Measurements from ENCODE around the gene ODAD3. TPM values are rescaled to one million over a fixed set of nuclear protein-coding genes. Genes with fewer than 3 reads are reported as not detected.

The ODAD3 gene
- total RNA-seq, 2 donors from 2014 or later = not detected

GRCh38 chr19:11377237-11377636, 57.7 kb downstream of the ODAD3 start:
- no peaks in the 10 kb centered on the region for H3K9me3 Mint-ChIP-seq
- no peaks in the 10 kb centered on the region for H3K27me3 Mint-ChIP-seq
- ATAC-seq = no peak
- peak overlapping the region; percentile 34 to 53 for H3K27ac Mint-ChIP-seq
- no peak for DNase-seq (ENCODE audit: low spot score)
- H3K36me3 Mint-ChIP-seq = peaks cover 5% of the 10 kb centered on the region
- peaks cover 27 to 33% of the 10 kb centered on the region in 2 donors for H3K4me1 Mint-ChIP-seq (ENCODE audit: low read depth in 2 of 2)
- H3K4me3 Mint-ChIP-seq = peak overlapping the region; percentile 49

- Mint-ChIP-seq H3K36me3 (peaks cover 5% of the 10 kb centered on the region), H3K27ac (no peak overlapping the region), H3K4me1 (ENCODE audit: low read depth in 2 of 2) (peaks cover 16 to 22% of the 10 kb centered on the region in 2 donors), H3K9me3 (no peaks in the 10 kb centered on the region), H3K4me3 (no peak overlapping the region), H3K27me3 (no peaks in the 10 kb centered on the region)
- ATAC-seq (peak in 1 of 2 donors; percentile 55), DNase-seq (ENCODE audit: low spot score) (peak; percentile 69)
These were observed 59.6 kb downstream of the ODAD3 start for GRCh38 chr19:11375143-11375948.

- DNase-seq (ENCODE audit: low spot score) (peak; percentile 99), ATAC-seq (peak; percentile 97)
- H3K36me3 Mint-ChIP-seq = peaks cover 5% of the 10 kb centered on the region
- no peak within 1 kb of the TSS for H3K4me3 Mint-ChIP-seq
- no peaks in the 10 kb centered on the region for H3K9me3 Mint-ChIP-seq
- no peaks in the 10 kb centered on the region for H3K27me3 Mint-ChIP-seq
- peak within 1 kb of the TSS; percentile 6 to 17 for H3K27ac Mint-ChIP-seq
- peaks cover 9 to 17% of the 10 kb centered on the region in 2 donors for H3K4me1 Mint-ChIP-seq (ENCODE audit: low read depth in 2 of 2)
These were observed 60.3 kb downstream of the ODAD3 start, which contains the start of gene SWSAP1 for GRCh38 chr19:11374433-11375142. Gene SWSAP1 (plus strand): TSS chr19:11374666. CDS start chr19:11374681, 15 bp downstream.

GRCh38 chr19:11373885-11374432, 61.0 kb downstream of the ODAD3 start:
- H3K27ac Mint-ChIP-seq = no peak overlapping the region
- H3K9me3 Mint-ChIP-seq = no peaks in the 10 kb centered on the region
- DNase-seq (ENCODE audit: low spot score) (no peak), ATAC-seq (no peak)
- no peaks in the 10 kb centered on the region for H3K27me3 Mint-ChIP-seq
- peaks cover 5% of the 10 kb centered on the region for H3K36me3 Mint-ChIP-seq
- peaks cover 9 to 20% of the 10 kb centered on the region in 2 donors for H3K4me1 Mint-ChIP-seq (ENCODE audit: low read depth in 2 of 2)
- H3K4me3 Mint-ChIP-seq = no peak overlapping the region

GRCh38 chr19:11373166-11373884, 61.6 kb downstream of the ODAD3 start:
- Mint-ChIP-seq H3K36me3 (peaks cover 5% of the 10 kb centered on the region), H3K27ac (peak overlapping the region; percentile 6 to 17), H3K9me3 (no peaks in the 10 kb centered on the region), H3K27me3 (no peaks in the 10 kb centered on the region), H3K4me1 (ENCODE audit: low read depth in 2 of 2) (peaks cover 9 to 20% of the 10 kb centered on the region in 2 donors), H3K4me3 (no peak overlapping the region)
- DNase-seq (ENCODE audit: low spot score) (no peak), ATAC-seq (no peak)

GRCh38 chr19:11370744-11371143, 64.2 kb downstream of the ODAD3 start:
- DNase-seq (ENCODE audit: low spot score) (no peak), ATAC-seq (no peak)
- Mint-ChIP-seq H3K27me3 (no peaks in the 10 kb centered on the region), H3K36me3 (no peaks in the 10 kb centered on the region), H3K4me3 (no peak overlapping the region), H3K27ac (no peak overlapping the region), H3K9me3 (no peaks in the 10 kb centered on the region), H3K4me1 (ENCODE audit: low read depth in 2 of 2) (peaks cover 0 to 13% of the 10 kb centered on the region in 2 donors)

Other genes with a start within 250 kb of the ODAD3 start
- gene KANK2, start 237.6 kb downstream of the ODAD3 start, total RNA-seq = 1 to 10 TPM; 3.9 to 5.2 TPM
- gene ANGPTL8, start 195.5 kb downstream of the ODAD3 start, total RNA-seq = not detected
- gene DOCK6, start 172.6 kb downstream of the ODAD3 start, total RNA-seq = 1 to 10 TPM; 1.7 to 2.6 TPM
- not detected for gene TSPAN16, start 139.0 kb downstream of the ODAD3 start, total RNA-seq
- 10 to 100 TPM; 17.5 to 33.4 TPM for gene RAB3D, start 95.5 kb downstream of the ODAD3 start, total RNA-seq
- 10 to 100 TPM; 35.8 to 54.3 TPM for gene TMEM205, start 88.9 kb downstream of the ODAD3 start, total RNA-seq
- gene CCDC159, start 88.6 kb downstream of the ODAD3 start, total RNA-seq = 10 to 100 TPM; 26.5 to 37.8 TPM
- gene PLPPR2, start 79.7 kb downstream of the ODAD3 start, total RNA-seq = 10 to 100 TPM in 1 of 2 donors, 1 to 10 TPM in 1; 9.4 to 11.3 TPM
- gene SWSAP1, start 60.5 kb downstream of the ODAD3 start, total RNA-seq = 1 to 10 TPM; 1.6 to 3.0 TPM
- 1 to 10 TPM; 3.0 to 5.1 TPM for gene EPOR, start 50.8 kb downstream of the ODAD3 start, total RNA-seq
- not detected for gene RGL3, start 15.8 kb downstream of the ODAD3 start, total RNA-seq
- gene PRKCSH, start 514 bp upstream of the ODAD3 start, total RNA-seq = 100 to 1,000 TPM; 303 to 321 TPM
- gene ELAVL3, start 45.9 kb upstream of the ODAD3 start, total RNA-seq = under 1 TPM in 1 of 2 donors, not detected in 1; 0.40 TPM
- 10 to 100 TPM; 23.7 to 23.8 TPM for gene ZNF653, start 70.7 kb upstream of the ODAD3 start, total RNA-seq
- gene ECSIT, start 94.0 kb upstream of the ODAD3 start, total RNA-seq = 10 to 100 TPM; 27.0 to 37.3 TPM
- not detected for gene CNN1, start 103.7 kb upstream of the ODAD3 start, total RNA-seq
- 10 to 100 TPM; 58.3 to 95.1 TPM for gene ELOF1, start 124.1 kb upstream of the ODAD3 start, total RNA-seq
- gene ACP5, start 142.5 kb upstream of the ODAD3 start, total RNA-seq = 1 to 10 TPM; 3.0 to 3.5 TPM
- gene ZNF627, start 162.4 kb upstream of the ODAD3 start, total RNA-seq = 1 to 10 TPM; 5.1 to 6.8 TPM